ENCODE results near the gene MKNK1.

Gene MKNK1

DNA sequence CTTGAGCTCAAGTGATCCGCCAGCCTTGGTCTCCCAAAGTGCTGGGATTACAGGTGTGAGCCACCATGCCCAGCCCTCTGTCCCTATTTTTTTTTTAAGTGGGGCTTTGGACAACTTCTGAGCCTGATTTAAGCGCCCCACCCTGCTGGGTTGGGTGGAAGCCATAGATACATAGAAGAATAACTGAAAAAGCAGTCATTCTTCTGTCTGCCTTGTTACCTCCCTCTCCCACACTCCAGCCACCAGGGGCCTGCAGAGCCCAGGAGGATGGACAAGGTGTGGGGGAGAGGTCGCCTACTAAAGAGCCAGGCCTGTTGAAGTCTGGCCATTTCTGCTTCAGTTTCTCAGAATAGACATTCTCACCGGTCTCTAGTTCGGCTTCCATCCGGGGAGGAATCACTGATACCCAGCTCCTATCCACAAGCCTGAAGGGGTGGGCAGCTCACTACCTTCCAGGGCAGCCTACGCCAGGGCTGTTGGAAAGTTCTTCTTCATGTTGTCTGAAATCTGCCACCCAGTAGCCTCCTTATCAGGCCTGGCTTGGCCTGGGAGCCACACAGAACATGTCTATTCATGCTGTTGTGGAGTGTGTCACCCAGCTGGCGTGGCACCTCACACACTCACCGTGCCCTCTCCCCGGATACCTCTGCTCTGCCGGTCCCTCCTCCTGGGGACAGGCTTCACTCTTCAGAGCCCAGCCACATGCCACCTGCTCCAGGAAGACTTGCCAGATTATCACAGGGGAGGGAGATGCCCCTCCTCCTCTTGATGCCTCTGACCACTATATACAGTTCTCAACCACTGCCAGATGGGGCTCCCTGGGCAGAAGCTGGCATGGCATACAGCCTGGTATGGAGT is 80.3 kb downstream of the MKNK1 start:
- Mint-ChIP-seq H3K9me3 (no peaks in the 10 kb centered on the region), H3K27me3 (peaks cover 33% of the 10 kb centered on the region), H3K4me1 (ENCODE audit: low read depth) (peaks cover 18% of the 10 kb centered on the region), H3K4me3 (no peak overlapping the region), H3K36me3 (ENCODE audit: low read depth) (no peaks in the 10 kb centered on the region), H3K27ac (no peak overlapping the region)

DNA sequence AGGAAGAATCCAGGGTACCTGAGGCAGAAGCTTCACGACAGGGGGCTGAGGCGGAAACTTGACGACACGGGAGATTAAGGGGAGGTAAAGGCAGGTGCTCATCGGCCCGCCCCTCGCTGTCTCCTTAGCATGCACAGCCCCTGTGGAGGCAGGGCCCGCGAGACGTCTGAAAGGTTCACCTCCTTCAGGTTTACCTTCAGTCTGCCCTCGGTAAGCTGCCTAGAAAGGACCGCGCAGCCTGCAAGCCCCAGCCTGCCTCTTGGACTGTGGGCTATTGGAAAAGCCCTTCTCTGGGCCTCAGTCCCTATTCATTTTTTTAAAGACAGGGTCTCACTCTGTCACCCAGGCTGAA is 81.1 kb downstream of the MKNK1 start:
- H3K9me3 Mint-ChIP-seq: no peaks in the 10 kb centered on the region
- peaks cover 11% of the 10 kb centered on the region for H3K4me1 Mint-ChIP-seq (ENCODE audit: low read depth)
- peaks cover 30% of the 10 kb centered on the region for H3K27me3 Mint-ChIP-seq
- H3K36me3 Mint-ChIP-seq (ENCODE audit: low read depth): no peaks in the 10 kb centered on the region
- no peak overlapping the region for H3K4me3 Mint-ChIP-seq
- H3K27ac Mint-ChIP-seq: no peak overlapping the region

DNA sequence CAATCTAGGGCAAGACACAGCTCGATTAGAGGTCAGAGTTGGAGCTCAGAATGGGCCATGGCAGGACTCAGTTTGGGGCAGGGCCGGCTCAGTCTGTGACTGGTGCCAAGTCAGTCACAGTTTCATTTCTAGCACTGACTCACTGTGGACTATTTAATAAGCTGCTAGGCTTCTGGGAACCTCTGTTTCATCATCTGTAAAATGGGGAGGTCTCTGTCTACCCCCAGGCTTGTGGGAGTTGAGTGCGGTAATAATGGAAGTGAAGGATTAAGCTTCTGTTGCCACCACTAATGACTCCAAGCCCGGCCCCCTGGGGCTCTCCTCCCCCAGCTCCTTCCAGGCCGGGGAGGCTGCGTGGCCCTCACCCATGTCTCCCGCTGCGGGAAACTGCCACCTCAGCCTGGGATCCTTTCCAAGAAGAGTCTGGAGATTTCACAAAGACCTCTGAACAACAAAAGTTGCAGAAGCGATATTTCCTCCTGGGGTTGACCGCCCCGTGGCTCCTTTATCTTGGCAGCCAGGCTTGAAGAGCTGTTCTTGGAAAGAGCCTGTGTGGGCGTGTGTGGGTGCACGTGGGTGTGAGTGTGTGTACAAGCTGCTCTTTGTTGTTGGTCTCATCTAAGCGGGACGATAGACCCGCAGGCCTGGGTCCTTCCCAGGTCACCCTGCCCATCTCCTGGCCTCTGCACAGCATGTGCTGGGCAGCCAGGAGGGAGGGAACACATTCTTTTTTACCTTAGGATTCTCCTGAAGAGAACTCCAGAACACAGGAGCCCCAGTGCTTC is 81.7 kb downstream of the MKNK1 start:
- Mint-ChIP-seq H3K9me3 (no peaks in the 10 kb centered on the region), H3K27ac (no peak overlapping the region), H3K36me3 (ENCODE audit: low read depth) (no peaks in the 10 kb centered on the region), H3K4me1 (ENCODE audit: low read depth) (peaks cover 11% of the 10 kb centered on the region), H3K4me3 (peak overlapping the region; percentile 32), H3K27me3 (peaks cover 29% of the 10 kb centered on the region)

DNA sequence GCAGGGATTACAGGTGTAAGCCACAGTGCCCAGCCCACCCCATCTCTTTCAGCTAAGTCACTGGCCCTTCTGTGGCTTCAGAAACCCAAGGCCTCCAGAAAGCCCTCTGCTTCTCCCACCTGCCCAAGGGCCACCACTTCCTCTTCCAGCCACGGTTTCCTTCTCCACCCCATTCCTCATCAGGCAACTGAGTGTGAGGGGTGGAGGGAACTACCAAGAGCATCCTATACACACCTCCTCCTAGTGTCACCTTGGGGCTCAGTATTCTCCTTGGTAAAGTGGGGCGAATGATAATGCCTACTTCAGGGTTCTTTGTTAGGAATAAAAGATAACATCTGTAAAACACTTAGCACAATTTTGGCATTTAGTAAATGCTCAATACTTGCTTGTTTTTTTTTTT is 82.7 kb downstream of the MKNK1 start:
- Mint-ChIP-seq H3K4me1 (ENCODE audit: low read depth) (peaks cover 11% of the 10 kb centered on the region), H3K27ac (no peak overlapping the region), H3K9me3 (no peaks in the 10 kb centered on the region), H3K27me3 (peaks cover 34% of the 10 kb centered on the region), H3K4me3 (no peak overlapping the region), H3K36me3 (ENCODE audit: low read depth) (no peaks in the 10 kb centered on the region)

DNA sequence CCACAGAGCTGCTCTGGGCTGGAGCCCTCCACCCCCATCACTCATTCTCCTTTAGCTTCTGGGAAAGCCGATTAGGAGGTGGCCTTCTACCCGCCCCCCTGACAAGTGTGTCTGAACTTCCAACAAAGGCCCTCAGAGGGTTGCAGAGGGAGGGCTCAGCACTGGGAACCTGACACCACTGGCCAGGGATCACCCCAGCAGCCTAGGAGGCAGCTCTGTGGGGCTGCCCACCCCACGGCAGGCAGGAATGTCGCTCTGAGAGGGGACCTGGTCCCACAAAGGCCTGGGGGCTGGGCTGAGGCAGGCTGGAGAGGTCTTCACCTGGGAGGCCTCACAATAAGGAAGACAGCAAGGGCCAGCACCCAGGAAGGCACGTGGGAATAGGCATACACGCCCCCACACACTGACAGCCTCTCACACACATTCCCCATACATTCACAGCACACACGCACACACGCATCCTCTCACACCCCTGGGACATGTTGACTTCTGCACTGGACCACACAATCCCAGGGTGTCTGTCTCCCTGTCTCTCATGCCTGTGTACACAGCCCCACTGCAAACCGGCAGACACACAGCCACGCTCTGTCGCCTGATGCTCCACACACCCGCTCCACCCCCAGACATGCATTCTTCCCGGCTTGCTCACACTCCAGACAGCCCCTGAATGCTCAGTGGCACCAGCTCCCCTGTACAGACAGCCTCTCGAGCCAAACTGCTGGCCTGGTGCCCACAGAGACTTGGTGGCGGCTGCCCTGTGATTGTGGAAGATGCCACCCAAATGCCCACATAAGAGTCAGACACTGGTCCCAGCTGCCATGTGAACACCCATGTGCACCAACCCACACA is 83.8 kb downstream of the MKNK1 start:
- Mint-ChIP-seq H3K4me1 (ENCODE audit: low read depth) (peaks cover 11% of the 10 kb centered on the region), H3K27me3 (peaks cover 35% of the 10 kb centered on the region), H3K4me3 (no peak overlapping the region), H3K36me3 (ENCODE audit: low read depth) (no peaks in the 10 kb centered on the region), H3K9me3 (no peaks in the 10 kb centered on the region), H3K27ac (no peak overlapping the region)

DNA sequence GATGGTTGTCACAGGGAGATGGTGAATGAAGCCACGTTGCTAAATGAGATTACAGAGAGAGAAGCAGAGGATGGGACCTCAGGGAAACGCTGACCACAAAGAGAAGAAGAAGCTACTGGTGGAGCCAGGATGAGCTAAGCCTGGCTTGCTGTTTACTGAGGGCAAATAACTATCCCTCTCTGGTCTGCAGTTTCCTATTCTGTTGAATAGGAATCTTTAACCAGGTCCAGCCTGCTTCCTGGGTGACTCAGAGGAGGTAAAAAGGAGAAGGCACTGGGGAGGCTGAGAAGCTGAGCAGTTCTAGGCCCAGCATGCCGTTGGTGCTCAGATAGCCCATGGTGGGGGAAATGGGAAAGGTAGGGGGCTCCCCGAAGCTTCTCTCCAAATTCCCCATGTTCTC is 84.9 kb downstream of the MKNK1 start:
- peaks cover 11% of the 10 kb centered on the region for H3K4me1 Mint-ChIP-seq (ENCODE audit: low read depth)
- peaks cover 31% of the 10 kb centered on the region for H3K27me3 Mint-ChIP-seq

DNA sequence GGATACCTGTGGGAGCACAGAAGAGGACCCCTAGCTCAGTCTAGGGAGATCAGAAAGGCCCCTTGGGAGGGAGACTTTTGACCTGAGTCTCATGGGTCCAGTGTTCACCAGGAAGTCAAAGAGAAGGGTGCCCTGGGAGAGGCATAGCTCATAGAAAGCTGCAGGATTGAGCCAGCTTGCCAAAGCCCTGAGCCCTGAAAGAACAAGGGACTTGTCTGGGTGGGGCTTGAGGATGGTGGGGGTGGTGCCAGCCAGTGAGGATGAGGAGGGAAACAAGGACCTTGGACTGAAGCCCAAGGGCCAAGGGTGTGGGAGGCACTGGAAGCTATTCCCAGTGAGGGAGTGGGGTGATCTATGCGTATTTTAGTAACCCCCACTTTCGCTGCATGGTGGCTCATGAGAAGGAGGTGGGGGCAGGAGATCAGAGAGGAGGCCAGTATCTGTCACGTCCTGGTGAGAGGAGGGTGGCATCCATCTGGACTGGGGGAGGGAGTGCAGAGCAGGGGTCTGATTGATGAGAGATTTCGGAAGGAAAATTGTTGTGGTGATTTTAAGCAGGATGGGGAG is 86.1 kb downstream of the MKNK1 start:
- peaks cover 11% of the 10 kb centered on the region for H3K4me1 Mint-ChIP-seq (ENCODE audit: low read depth)
- H3K9me3 Mint-ChIP-seq: no peaks in the 10 kb centered on the region
- H3K4me3 Mint-ChIP-seq: no peak overlapping the region
- no peaks in the 10 kb centered on the region for H3K36me3 Mint-ChIP-seq (ENCODE audit: low read depth)
- H3K27me3 Mint-ChIP-seq: peaks cover 34% of the 10 kb centered on the region
- no peak overlapping the region for H3K27ac Mint-ChIP-seq

More for the DNA sequence above, 84.9 kb downstream of the MKNK1 start:
- Mint-ChIP-seq H3K36me3 (ENCODE audit: low read depth) (no peaks in the 10 kb centered on the region), H3K4me3 (no peak overlapping the region), H3K9me3 (no peaks in the 10 kb centered on the region), H3K27ac (no peak overlapping the region)

DNA sequence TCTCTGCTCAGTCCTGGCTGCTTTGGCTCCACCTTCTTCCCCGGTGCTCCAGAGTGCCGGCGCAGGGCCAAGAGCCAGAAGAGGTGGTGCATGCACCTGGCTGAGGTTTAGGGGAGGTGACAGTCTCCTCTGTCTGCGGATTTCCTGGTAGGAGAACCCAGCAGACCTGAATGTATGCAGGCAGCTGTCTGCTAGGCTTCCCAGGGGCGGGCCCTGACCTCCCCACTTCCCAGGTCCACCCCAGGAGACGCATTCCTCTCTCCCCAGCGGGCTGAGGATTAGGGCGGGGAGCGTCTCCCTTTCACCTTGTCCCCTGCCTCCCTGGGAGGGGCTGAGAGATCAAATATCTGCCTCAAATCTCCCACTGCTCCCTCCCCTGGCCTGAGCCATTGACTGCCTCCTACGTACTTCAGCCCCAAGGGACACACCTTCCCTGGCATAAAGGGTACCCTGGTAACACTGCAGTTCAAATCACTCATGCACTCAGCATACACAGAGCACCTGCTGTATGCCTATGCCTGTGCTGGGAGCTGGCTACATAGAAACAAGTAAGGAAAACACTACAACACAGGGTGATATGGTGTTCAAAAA is 87.0 kb downstream of the MKNK1 start:
- Mint-ChIP-seq H3K27me3 (peaks cover 37% of the 10 kb centered on the region), H3K36me3 (ENCODE audit: low read depth) (no peaks in the 10 kb centered on the region), H3K4me1 (ENCODE audit: low read depth) (peaks cover 4% of the 10 kb centered on the region), H3K27ac (no peak overlapping the region), H3K9me3 (no peaks in the 10 kb centered on the region), H3K4me3 (no peak overlapping the region)

DNA sequence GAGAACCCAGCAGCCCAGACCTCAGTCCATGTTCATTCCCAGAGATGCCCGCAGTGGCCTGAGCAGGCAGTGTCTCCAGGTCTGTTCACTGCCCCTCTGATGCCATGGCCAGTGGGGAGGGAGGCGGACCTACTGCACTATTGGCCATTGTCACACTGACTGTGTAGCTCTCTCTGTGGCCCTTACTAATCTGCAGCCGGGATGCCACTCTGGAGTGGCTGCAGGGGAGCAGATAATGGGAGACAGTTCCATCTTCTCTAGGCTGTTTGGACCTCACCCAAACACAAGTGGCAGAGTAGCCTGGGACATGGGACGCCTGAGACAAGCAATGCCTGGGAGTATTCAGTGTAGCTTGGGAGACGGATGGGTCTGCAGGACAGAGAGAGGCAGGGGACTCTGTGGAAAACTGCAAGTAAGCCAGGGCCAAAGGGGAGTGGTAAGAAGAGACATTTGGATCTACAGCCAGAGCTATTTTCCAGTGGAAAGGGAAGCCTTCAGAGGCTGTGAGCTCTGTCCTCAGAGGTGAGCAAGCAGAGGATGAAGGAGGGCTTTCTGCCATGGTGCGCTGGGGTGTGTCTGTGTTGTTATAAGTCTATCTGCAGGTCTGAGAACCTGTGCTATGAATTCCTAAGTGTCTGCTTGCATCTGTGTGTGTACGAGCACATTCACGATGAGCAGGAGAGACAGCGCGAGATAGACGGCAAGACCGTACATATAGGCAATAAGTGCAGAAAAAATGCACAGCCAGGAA is 87.7 kb downstream of the MKNK1 start:
- H3K9me3 Mint-ChIP-seq: no peaks in the 10 kb centered on the region
- no peak overlapping the region for H3K27ac Mint-ChIP-seq
- no peak overlapping the region for H3K4me3 Mint-ChIP-seq
- H3K36me3 Mint-ChIP-seq (ENCODE audit: low read depth): no peaks in the 10 kb centered on the region
- H3K4me1 Mint-ChIP-seq (ENCODE audit: low read depth): no peaks in the 10 kb centered on the region
- H3K27me3 Mint-ChIP-seq: peaks cover 37% of the 10 kb centered on the region

DNA sequence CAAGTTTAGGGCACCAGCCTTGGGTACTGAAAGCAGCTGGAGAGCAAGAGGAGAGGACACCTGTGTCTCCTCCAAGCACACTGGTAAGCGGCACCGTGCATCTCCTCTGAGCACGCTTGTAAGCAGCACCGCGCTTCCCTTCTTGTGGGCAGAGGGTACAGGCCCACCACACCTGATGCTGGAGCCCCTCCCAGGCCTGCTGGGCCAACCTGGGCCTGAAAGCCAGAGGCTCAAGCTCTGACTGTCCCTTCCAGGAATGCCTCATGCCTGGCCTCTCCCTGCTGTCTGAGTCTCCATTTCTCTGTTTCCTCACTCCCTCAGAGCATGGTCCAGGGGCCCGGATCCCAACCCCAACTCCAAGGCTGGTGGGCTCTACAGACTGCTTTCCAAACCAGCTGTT is 88.5 kb downstream of the MKNK1 start:
- H3K27ac Mint-ChIP-seq: no peak overlapping the region
- H3K4me3 Mint-ChIP-seq: no peak overlapping the region
- H3K27me3 Mint-ChIP-seq: peaks cover 37% of the 10 kb centered on the region
- H3K9me3 Mint-ChIP-seq: no peaks in the 10 kb centered on the region
- H3K36me3 Mint-ChIP-seq (ENCODE audit: low read depth): no peaks in the 10 kb centered on the region
- no peaks in the 10 kb centered on the region for H3K4me1 Mint-ChIP-seq (ENCODE audit: low read depth)

DNA sequence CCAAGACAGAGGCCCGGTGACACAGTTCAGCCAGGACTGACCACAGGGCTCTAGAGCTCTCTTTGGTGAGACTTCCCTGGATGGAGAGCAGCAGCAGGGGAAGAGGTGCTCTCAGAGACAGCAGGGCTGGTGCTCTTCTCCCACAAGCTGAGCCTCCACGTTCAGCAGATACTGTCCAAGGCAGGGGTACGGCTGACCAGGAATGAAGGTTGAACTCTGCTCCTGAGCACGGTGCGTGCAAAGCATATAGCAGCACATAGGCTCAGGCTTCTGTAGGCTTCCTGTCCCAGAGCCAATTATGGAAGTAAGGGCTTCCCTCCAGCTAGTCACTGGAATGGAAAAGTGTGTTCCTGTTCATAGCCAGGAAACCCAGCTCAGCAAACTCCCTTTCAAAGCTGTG is 90.5 kb downstream of the MKNK1 start:
- peaks cover 33% of the 10 kb centered on the region for H3K27me3 Mint-ChIP-seq
- H3K4me1 Mint-ChIP-seq (ENCODE audit: low read depth): no peaks in the 10 kb centered on the region
- no peak overlapping the region for H3K27ac Mint-ChIP-seq
- no peak overlapping the region for H3K4me3 Mint-ChIP-seq
- no peaks in the 10 kb centered on the region for H3K9me3 Mint-ChIP-seq
- no peaks in the 10 kb centered on the region for H3K36me3 Mint-ChIP-seq (ENCODE audit: low read depth)

DNA sequence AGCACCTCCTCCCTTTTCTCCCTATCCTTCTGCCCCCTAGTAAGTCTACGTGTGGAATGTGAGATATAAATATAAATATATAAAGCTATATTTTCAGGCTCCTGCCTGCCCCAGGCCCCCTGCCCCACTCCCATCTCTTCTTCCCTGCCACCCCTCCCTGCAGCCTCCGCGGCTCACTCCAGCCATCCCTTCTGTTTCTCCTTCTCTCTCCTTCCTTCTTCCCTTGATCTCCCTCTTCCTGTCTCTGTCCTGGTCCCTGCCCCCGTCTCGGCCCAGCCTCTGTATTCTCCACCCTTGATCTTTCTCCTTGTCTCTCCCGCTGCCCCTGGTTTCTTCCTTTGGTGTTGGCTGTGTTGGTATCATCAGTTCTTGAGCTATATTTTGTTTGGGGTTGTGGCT is 91.3 kb downstream of the MKNK1 start:
- Mint-ChIP-seq H3K9me3 (no peaks in the 10 kb centered on the region), H3K36me3 (ENCODE audit: low read depth) (no peaks in the 10 kb centered on the region), H3K27ac (no peak overlapping the region), H3K27me3 (peaks cover 32% of the 10 kb centered on the region), H3K4me3 (no peak overlapping the region), H3K4me1 (ENCODE audit: low read depth) (no peaks in the 10 kb centered on the region)

DNA sequence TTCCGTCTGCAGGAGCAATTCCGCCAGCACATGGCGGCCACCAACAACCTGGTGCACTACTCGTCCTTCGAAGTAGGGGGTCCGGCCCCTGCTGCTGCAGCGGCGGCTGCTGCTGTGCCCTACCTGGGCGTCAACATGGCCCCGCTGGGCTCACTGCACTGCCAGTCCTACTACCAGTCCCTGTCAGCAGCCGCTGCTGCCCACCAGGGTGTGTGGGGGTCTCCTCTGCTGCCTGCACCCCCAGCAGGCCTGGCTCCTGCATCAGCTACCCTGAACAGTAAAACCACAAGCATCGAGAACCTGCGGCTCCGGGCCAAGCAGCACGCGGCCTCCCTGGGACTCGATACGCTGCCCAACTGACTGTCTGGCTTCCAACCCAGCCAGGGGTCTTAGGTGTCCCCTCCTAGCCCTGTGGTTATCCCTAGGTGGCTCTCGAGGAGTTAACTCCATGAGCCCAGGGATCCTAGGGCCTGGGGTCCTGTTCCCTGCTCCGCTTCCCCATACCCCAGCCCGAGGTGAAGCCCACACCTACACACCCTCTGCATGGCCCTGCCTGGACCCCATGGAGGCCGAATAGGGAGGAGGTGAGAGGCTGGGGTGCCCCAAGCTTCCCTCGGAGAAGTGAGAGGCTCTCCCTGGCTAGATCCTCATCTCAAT is 91.8 kb downstream of the MKNK1 start:
- no peak overlapping the region for H3K4me3 Mint-ChIP-seq
- H3K36me3 Mint-ChIP-seq (ENCODE audit: low read depth): no peaks in the 10 kb centered on the region
- no peaks in the 10 kb centered on the region for H3K9me3 Mint-ChIP-seq
- H3K27ac Mint-ChIP-seq: no peak overlapping the region
- no peaks in the 10 kb centered on the region for H3K4me1 Mint-ChIP-seq (ENCODE audit: low read depth)
- peaks cover 27% of the 10 kb centered on the region for H3K27me3 Mint-ChIP-seq

Data from stimulated activated naive CD8-positive, alpha-beta T cell treated with anti-CD3 and anti-CD28 coated beads, Interleukin-15, Interleukin-2, amounts not matched to agents 100 ng/mL and 50 ng/mL, for 24 hours (primary cell).